GM21447 (cell line): ENCODE results near the gene NCAPH2.
A peak's percentile ranks its signal among the peaks of the same experiment; 100 is the strongest.
"Not testable (repeated sequence)": the region's sequence is repeated elsewhere in the genome, so short reads cannot be mapped to it uniquely, and the experiment has no call there.

Source experiments
- ATAC-seq: cut with Tn5 transposase; IDR thresholded peaks from one replicate; pipeline ENCODE4 v1.9.1; 2021; ENCODE audit not compliant: unreplicated experiment

The NCAPH2 gene

DNA sequence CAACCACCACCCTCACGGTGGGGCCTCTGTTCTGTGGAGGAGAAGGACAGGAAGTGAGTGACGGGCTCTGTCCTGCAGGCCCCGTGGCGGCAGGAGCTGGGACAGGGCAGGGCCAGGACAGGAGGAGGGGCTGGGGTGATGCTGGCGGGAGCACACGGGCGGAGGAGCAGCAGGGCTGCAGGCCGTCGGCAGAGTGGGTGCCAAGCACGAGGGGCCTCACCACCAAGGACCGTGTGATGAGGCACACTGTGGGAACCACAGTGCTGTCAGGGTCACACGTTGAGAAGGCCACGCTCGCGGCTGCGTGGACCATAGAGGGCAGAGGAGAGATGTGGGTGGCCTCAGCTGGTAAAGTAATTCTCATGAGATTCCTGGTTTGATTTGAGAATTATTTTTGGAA lies 8.9 kb downstream of the NCAPH2 start:
- no peak for ATAC-seq

DNA sequence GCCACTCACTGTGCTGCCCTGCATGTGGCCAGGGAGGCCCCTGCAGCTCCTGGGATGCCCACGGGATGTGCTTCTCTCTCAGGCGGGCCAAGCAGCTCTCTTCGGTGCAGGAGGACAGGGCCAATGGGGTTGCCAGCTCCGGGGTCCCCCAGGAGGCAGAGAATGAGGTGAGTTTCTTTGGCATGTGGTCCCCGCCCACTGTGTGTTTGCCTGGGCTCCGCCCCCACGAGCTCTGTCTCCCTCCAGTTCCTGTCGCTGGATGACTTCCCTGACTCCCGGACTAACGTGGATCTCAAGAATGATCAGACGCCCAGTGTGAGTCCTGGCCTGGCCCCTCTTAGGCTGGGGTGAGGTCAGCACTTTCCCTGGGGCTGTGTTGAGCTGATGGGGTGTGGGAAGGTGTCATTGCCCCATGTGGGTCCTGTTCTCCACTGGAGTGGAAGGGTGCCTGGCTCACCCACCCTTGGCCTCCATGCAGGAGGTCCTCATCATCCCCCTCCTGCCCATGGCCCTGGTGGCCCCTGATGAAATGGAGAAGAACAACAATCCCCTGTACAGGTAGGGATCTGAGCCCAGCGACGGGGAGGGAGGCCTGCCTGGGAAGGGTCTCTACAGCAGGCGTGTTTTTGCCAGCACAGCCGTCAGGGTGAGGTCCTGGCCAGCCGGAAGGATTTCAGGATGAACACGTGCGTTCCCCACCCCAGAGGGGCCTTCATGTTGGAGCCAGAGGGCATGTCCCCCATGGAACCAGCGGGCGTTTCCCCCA lies 9.7 kb downstream of the NCAPH2 start:
- no peak for ATAC-seq

DNA sequence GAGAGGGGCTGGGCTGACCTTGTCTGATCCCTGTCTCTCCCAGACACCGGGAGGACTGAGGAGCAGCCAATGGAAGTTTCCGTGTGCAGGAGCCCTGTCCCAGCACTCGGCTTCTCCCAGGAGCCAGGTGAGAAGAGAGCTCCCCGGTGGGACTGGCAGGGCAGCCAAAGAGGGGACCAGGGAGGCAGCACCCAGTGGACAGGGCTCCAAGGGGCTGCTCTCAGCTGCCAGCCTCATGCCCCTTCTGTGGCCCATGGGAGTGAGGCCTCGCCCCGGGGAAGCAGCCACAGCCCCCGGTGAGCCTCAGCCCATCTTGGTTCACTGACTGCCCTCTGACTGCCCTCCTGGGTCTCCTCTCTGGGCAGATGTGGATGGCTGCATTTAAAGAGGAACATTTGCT lies 10.6 kb downstream of the NCAPH2 start:
- ATAC-seq: no peak

DNA sequence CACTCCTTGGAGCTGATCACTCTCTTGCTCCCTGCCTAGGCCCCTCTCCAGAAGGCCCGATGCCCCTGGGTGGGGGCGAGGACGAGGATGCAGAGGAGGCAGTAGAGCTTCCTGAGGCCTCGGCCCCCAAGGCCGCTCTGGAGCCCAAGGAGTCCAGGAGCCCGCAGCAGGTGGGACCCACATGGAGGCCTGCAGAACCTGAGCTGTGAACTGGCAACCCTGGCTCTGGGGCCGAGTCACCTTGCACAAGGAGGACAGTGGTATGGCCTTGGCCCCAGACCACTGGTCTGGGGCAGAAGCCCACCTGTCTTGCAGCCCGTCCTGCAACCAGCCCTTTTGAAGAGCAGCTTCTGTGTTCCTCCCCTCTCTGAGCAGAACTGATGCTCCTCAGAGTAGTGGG lies 11.1 kb downstream of the NCAPH2 start:
- no peak for ATAC-seq

DNA sequence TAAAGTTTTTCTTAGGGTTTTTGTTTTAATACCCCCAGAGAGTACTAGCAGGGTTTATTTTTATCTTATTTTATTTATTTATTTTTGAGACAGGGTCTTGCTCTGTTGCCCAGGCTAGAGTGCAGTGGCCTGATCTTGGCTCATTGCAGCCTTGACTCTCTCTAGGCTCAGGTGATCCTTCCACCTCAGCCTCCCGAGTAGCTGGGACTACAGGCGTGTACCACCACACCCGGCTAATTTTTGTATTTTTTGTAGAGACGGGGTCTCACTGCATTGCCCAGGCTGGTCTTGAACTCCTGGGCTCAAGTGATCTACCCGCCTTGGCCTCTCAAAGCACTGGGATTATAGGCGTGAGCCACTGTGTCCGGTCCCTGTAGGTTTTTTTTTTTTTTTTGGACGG lies 12.2 kb downstream of the NCAPH2 start:
- not testable (repeated sequence) for ATAC-seq

DNA sequence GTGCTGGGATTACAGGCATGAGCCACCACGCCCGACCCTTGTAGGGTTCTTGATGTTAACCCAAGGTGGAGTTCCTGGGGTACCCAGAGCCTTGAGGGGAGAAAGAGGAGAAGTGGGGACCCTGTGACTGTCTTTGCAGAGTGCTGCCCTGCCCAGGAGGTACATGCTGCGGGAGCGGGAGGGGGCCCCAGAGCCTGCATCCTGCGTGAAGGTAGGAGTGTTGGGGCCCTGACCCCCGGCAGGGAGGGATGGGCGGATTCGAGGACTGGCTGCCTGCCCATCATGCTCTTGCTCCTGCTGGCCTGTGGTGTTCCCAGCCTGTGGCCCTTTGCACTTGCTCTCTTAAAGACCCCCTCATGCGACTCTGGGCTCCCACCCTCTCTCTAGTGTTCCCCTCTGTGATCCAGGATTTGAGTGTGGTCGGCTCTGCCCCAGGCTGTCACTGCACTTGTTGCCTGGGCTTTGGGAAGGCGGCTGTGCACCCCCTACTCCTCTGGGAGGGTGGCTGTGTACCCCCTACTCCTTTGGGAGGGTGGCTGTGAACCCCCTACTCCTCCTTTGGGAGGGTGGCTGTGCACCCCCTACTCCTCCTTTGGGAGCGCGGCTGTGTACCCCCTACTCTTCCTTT lies 12.9 kb downstream of the NCAPH2 start:
- no peak for ATAC-seq

DNA sequence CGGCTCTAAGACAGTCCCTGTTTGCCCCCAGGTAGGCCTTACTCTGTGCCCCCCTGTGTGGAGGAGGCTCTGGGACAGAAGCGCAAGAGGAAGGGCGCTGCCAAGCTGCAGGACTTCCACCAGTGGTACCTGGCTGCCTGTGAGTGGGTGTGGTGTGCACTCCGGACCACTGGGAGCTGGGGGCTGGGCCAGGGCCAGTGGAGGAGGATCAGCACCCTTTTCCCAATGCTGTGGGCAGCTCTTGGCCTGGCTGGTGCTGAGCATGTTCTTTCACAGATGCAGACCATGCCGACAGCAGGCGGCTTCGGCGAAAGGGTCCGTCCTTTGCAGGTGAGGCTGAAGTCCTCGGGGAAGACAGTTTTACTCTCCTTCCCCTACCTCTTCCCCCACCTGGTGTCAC lies 13.7 kb downstream of the NCAPH2 start:
- ATAC-seq: no peak

DNA sequence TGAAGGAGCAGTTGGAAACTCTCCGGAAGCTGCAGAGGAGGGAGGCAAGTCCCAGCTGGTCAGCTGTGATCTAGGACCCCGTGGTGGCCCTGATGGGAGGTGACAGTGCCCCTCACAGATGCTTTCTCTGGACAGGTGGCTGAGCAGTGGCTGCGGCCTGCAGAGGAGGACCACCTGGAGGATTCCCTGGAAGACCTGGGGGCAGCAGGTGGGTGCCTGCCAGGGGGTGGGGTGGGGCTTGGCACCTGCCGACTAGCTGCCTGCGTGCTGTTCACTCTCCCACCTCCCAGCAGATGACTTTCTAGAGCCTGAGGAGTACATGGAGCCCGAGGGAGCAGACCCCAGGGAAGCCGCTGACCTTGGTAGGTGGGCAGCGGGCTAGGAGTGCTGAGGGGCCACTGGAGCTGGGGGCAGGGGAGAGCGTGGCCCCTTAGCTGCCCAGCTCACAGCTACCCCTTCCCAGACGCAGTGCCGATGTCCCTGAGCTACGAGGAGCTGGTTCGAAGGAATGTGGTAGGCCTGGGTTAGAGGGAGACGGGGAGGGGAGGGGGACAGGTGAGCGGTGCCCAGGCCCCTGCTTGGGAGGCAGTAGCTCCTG lies 14.3 kb downstream of the NCAPH2 start:
- no peak for ATAC-seq

DNA sequence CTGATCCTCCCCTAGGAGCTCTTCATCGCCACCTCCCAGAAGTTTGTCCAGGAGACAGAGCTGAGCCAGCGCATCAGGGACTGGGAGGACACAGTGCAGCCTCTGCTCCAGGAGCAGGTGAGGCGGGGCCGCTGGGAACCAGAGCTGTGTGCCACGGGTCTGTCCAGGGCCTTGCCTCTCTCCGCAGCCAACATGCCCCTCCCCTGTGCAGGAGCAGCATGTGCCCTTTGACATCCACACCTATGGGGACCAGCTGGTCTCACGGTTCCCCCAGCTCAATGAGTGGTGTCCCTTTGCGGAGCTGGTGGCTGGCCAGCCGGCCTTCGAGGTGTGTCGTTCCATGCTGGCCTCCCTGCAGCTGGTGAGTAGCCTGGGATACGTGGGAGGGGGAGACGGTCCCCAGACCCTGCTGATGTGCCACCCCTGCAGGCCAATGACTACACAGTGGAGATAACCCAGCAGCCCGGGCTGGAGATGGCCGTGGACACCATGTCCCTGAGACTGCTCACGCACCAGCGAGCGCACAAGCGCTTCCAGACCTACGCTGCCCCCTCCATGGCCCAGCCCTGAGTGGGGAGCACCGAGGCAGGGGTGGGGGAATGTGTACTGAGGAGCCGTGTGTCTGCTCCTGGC lies 14.9 kb downstream of the NCAPH2 start:
- no peak for ATAC-seq

DNA sequence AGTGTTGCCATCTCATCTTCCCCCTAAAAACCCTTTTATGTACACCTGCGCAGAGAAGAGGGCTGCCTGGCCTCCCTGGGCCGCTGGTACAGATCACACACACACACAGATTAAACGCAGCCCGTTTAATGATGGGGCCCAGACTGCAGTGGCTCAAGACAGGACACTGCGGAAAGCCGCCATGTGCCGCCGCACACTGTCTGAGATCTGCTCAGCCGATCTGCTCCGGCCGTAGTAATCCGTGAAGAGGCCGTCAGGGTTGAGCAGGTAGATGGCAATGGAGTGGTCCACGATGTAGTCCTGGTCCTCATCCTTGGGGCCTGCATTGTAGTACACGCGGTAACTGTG lies 15.4 kb downstream of the NCAPH2 start:
- no peak for ATAC-seq

DNA sequence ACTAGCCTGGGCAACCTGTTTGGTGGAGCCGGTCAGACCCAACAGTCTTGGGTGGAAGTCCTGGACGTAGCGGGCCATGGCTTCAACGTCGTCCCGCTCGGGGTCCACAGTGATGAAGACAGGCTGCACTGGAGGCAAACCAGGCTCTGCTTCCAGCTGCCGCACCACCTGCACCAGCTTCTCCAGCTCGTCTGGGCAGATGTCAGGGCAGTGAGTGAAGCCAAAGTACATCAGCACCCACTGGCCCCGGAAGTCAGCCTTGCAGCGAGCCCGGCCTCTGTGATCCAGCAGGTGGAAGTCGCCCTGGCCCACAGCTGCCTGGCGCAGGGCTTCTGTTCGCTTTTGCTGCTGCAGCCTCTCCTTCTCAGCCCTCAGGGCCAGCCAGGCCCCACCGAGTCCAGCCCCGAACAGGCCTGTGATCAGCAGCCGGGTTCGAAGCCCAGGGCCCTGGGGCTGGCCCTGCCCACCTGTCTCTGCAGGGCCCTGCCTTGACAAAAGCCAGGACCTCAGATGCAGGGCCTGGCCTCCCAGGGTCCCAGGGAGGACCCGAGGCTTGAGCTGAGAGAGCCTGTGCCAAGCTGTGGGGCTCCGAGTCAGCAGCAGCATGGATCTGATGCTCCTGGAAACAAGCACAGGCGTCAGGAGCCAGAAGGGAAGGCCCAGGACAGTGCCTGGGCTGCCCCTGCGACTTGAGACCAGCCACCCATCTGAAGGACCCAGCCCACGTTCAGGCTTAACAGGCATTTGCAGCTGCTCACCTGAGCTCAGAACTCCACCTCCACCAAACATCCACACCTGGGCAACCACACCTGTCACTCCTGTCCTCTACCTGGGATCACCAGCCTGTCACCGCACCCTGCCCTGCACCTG lies 16.0 kb downstream of the NCAPH2 start:
- no peak for ATAC-seq

DNA sequence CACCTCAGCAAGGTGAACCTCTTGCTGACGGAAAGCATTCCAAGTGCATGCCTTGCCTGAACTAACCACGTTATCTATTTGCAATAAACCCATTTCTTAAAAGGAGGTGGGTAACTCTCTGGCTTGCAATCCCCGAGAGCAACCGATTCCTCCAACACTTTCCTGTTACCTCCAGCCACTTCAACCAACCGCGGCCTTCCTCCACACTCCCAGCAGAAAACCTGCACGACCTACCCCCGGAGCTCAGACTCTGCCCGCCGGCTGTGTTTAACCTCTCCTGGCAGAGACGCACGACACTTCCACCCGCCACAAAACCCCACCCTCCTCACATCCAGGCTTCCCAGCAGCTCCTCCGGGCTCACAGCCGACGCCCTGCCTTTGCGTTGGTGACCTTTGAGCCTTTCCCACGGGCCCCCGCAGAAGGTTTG lies 16.7 kb downstream of the NCAPH2 start:
- ATAC-seq: no peak

DNA sequence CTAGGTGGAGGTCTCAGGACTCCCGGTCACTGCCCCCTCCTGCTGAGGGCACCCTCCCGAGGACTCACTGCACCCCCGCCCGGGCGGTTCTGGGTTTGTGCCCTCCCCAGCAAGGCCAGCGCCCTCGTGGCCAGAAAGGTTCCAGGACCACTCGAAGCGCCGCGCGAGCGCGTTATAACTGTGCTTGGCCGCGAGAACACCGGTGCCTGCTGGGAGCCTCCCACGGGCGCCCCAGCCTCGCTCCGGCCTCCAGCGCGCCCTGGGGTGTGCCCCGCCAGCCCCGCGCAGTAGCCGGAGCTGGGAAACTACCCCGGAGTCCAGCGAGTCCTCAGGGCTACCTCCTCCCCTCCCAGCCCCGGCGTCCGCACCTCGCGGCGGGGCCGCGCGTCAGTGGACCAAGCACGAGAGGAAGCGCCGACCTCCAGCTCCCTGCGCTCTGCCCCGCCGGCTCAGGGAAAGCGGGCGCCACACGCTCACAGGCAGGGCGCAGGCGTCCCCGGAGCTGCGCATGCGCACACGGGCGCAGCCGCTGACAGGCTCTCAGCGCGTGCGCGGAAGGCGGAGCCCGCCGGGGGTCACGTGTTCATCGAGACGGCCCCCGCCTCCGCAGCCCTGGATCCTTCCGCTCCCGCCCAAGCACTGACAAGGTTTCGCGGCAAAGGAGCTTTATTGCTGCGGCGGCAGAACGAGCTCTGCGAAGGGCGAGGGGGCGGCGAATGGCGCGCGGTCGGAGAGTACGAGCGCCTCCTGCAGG lies 17.3 kb downstream of the NCAPH2 start, which contains the start of gene SCO2:
SCO2 (minus strand) TSS at position 495 of the 754 bp plus-strand sequence. CDS start 1,187 bp downstream, outside the sequence.
- peak; percentile 20 for ATAC-seq

DNA sequence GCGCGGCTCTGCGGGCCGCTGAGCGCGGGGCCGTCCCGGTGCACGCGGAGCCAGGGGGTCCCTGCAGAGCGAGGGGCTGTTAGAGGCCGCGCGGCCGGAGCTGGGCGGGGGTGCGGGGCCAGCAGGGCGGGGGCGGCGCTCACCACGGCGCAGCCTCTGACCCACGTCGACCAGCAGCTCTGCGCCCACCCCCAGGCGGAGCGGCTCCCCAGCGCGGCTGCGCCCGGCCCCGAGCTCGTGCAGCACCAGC lies 17.8 kb downstream of the NCAPH2 start:
- no peak for ATAC-seq

DNA sequence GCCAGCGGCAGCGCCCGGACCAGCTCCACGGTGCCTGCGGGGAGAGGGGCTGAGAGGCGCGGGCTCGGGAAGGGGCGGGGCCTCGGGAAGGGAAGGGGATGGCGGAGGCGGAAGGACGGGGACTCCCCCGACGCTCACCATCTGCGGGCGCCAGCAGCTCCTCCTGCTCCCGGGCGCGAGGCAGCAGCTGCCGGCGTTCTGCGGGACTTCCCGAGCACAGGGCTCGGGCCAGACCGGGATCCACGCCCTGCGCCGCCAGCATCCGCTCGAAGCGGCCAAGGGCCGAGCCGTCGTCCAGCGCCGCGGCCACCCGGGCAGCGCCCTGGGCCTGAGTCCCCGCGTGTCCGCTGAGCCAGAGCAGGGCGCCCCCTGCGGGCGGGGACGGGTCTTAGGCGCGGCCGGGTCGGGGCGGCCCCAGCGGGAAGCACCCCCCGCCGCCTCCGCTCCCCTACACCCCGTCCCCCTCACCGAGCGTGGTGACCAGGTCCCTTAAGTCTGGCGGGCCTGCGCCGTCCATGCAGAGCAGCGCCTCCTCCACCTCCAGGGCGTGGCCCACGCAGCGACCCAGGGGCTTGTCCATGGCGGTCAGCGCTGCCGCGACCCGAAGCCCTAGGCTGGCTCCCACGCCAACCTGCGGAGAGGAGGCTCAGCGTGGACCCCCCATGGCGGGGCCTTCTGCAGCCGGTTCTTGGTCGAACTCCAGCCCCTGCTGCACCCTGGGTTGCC lies 18.2 kb downstream of the NCAPH2 start:
- ATAC-seq: peak; percentile 26

DNA sequence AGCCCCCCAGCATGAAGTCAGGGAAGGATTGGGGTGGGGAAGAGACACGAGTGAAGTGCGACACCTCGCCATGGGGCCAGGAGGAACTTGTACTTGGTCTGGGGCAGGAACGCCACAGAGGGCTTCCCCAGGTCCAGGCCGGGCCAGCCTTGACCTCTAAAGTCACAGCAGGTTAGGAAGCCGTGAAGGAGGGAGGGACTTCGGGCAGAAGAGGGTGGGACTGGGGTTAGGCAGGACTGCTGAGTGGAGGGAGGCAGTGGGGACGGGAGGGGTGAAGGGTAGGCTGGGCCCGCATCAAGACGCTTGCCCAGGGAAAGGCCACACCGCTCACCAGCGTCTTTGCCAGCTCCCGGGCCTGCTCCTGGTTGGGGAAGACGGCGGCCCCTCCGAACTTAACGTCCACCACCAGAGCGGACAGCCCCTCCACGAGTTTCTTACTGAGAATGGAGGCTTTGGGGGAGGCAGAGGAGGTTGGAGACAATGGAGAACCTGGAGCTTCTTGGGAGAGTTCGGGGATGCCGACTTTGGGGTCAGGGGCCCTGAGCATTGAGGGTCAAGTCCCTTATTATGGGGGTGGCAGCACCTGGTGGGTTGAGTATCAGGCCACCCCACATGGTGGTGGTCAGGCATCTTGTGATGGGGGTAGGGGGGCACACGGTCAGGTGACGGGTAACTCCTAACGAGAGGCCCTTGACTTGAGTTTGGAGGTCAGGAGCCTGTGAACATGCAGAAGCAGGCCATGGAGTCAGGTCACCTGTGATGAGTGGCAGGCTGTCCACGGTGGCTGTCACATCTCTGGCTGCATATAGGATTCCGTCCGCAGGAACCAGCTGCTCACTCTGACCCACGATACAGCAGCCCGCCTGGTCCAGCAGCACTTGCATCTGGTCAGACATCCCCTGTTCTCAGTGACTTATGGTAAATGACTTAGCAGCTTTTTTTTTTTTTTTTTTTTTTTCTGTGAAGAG lies 19.1 kb downstream of the NCAPH2 start:
- peak; percentile 16 for ATAC-seq

DNA sequence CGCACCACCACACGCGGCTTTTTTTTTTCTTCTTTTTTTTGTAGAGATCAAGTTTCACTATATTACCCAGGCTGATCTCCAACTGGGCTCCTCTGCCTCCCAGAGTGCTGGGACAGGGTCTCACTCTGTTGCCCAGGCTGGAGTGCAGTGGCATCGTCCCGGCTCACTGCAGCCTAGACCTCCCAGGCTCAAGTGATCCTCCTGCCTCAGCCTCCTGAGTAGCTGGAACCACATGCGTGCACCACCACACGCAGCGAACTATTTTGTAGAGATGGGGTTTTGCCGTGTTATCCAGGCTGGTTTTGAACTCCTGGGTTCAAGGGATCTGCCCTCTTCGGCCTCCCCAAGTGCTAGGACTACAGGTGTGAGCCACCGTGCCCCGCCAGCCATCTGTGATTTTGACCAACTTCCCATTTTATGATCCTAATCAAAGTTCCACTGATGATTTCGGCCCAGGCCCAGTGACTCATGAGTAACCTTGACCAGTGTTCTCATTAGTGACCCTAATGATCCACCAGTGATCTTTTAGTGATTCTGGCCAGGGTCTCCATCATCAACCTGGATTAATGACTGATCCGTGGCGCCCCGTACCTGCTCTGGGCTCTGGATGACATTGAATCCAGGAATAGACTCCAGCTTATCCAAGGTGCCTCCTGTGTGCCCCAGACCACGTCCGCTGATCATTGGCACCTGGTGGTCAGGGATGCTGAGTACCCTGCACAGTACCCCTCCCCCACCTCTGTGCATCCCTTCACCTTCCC lies 20.1 kb downstream of the NCAPH2 start:
- ATAC-seq: no peak
